CD4-positive, alpha-beta memory T cell (primary cell): ENCODE measurements around the gene VPS54. TPM values are rescaled to one million over a fixed set of nuclear protein-coding genes. Genes with fewer than 3 reads are reported as not detected.
A peak's percentile ranks its signal among the peaks of the same experiment; 100 is the strongest.

Source experiments
- CTCF ChIA-PET: fragments of 350-600 bp; sonication (Branson Sonifier 250); formaldehyde crosslinking; loops from one replicate; lab custom pipeline; 2021; ENCODE audit warnings: inconsistent platforms; ENCODE audit not compliant: partially characterized antibody; lab: Charles Lee
- POLR2A ChIA-PET: fragments of 350-600 bp; sonication (Branson Sonifier 250); formaldehyde crosslinking; loops from one replicate; lab custom pipeline; 2021; ENCODE audit not compliant: partially characterized antibody; lab: Charles Lee
- DNase-seq, 5 donors: peaks; one replicate each; pipeline versions ENCODE4 v3.0.0 to v3.0.0-alpha.2; 2020 to 2022; ENCODE audit warnings: mixed read lengths in 1 of 5
- H3K27ac ChIP-seq: one replicate; pipeline ENCODE4 v1.7.0; 2013; ENCODE audit warnings: low read depth, low read length
- H3K27me3 ChIP-seq: 2 replicates; pipeline ENCODE4 v1.7.0; 2013; ENCODE audit warnings: mild to moderate bottlenecking, low read length, moderate library complexity; ENCODE audit not compliant: insufficient read depth
- H3K36me3 ChIP-seq: 2 replicates; pipeline ENCODE4 v1.7.0; 2013; ENCODE audit warnings: mild to moderate bottlenecking, low read length, moderate library complexity; ENCODE audit not compliant: insufficient read depth
- H3K4me1 ChIP-seq: 2 replicates; pipeline ENCODE4 v1.7.0; 2013; ENCODE audit warnings: mild to moderate bottlenecking, low read length, moderate library complexity; ENCODE audit not compliant: insufficient read depth
- H3K4me3 ChIP-seq, 2 donors: one replicate each; pipeline ENCODE4 v1.7.0; 2013; ENCODE audit warnings: low read length in 2 of 2, mild to moderate bottlenecking in 1 of 2
- H3K9me3 ChIP-seq, 2 donors: one replicate each; pipeline ENCODE4 v1.7.0; 2013; ENCODE audit warnings: low read length in 2 of 2, control low read depth in 1 of 2; ENCODE audit not compliant: control insufficient read depth in 1 of 2
- H3K27ac Mint-ChIP-seq, 7 donors: one replicate each; pipeline ENCODE4 v1.8.0; 2020 to 2021; ENCODE audit warnings: mixed read lengths in 7 of 7, mild to moderate bottlenecking in 6 of 7, inconsistent platforms in 3 of 7, moderate library complexity in 3 of 7
- H3K27me3 Mint-ChIP-seq, 2 donors: one replicate each; pipeline ENCODE4 v1.8.0; 2020 to 2021; ENCODE audit warnings: mixed read lengths in 2 of 2
- H3K36me3 Mint-ChIP-seq, 2 donors: one replicate each; pipeline ENCODE4 v1.8.0; 2020 to 2021; ENCODE audit warnings: mixed read lengths in 2 of 2, inconsistent platforms in 1 of 2, mild to moderate bottlenecking in 1 of 2
- H3K4me1 Mint-ChIP-seq, 4 donors: one replicate each; pipeline ENCODE4 v1.8.0; 2020 to 2021; ENCODE audit warnings: mixed read lengths in 4 of 4, mild to moderate bottlenecking in 1 of 4
- H3K4me3 Mint-ChIP-seq, 8 donors: one replicate each; pipeline ENCODE4 v1.8.0; 2020 to 2021; ENCODE audit warnings: mixed read lengths in 8 of 8, mild to moderate bottlenecking in 7 of 8, moderate library complexity in 6 of 8, inconsistent platforms in 3 of 8
- H3K9me3 Mint-ChIP-seq, 8 donors: one replicate each; pipeline ENCODE4 v1.8.0; 2020 to 2021; ENCODE audit warnings: mixed read lengths in 8 of 8, mild to moderate bottlenecking in 5 of 8, inconsistent platforms in 3 of 8, moderate library complexity in 1 of 8
- intact Hi-C: fragments of 100-400 bp; cut with micrococcal nuclease; formaldehyde crosslinking; loops from one replicate; pipeline ENCODE4 v1.15.1; 2023
- polyA plus RNA-seq, 2 donors: library from polyadenylated mRNA; unstranded; fragments of 300-500 nt; fragmentation: Illumina TruSeq; gene quantifications; one replicate each; pipeline ENCODE4 v1.2.3, GENCODE V29; 2021
- total RNA-seq, 2 experiments: library from RNA; stranded (reverse); gene quantifications; one replicate each; pipeline ENCODE4 v1.2.3, GENCODE V29; 2021

VPS54 gene
- total RNA-seq = 10 to 100 TPM; 15.2 to 16.4 TPM
- polyA plus RNA-seq = 1 to 10 TPM; 4.0 to 9.1 TPM

DNA sequence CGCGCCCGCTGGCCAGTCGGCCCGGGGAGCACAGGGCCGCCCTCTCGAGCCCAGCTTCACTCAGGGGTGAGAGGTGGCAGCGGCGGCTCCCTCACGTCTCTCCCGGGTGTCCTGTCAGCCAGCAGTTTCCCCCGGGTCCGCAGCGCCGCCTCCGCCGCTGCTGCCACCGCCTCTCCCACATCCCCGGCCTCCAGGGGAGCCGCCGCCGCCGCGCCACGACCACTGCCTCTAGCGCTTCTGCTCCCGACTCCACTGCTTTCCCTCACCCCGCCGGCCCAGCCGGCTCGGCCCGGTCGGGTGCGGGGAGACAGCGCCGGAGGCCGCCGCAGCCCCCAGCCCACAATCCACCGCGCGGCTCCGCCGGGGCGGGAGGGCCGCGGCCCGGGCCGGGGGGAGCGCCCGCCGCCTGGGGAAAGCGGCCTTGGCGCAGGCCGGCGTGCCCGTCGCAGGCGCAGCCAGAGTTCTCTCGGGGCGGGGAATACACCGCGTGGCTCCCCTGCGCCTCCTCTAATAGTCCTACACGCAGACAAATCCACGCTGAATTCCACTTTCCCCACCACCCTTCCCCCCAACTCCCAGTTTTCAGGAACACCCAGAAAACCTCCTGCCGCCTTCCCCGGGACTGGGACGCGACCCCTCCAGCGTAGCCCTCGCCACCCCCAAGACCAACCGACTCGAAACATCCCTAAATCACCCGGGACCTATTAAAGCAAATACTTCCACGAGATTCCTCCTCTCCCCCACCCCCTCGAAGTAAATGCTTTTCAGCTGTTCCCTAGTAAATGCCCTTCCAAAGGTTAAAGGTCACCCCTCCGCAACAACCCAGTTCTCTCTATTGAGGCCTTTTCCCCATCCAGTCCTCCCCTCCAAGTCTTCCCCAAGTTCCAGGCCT lies at the start of gene VPS54:
VPS54 (minus strand) TSS at position 346 of the 892 bp plus-strand sequence. CDS start 35,429 bp downstream, outside the sequence.
- ChIA-PET POLR2A (interaction anchor here (0.6 to 2.8 kb wide), 11 partner anchors 14 to 504 kb away, joined by 3 to 10 read pairs (median 3); partner anchors contain the start of gene AFTPH), CTCF (interaction anchor here (0.7 to 1.5 kb wide), 4 partner anchors 10 to 307 kb away, joined by 3 to 5 read pairs (median 4); no protein-coding TSS in a partner anchor)
- H3K4me1 Mint-ChIP-seq = peaks cover 34 to 51% (median 42%) of the 10 kb centered on the region in 4 donors
- H3K9me3 Mint-ChIP-seq = no peaks in the 10 kb centered on the region
- peak within 1 kb of the TSS; percentile 98 to 99 (median 99) for H3K4me3 Mint-ChIP-seq
- H3K9me3 ChIP-seq = no peaks in the 10 kb centered on the region
- peak within 1 kb of the TSS; percentile 51 to 58 for H3K4me3 ChIP-seq
- peak within 1 kb of the TSS; percentile 72 for H3K27ac ChIP-seq
- peaks cover 0 to 11% of the 10 kb centered on the region in 2 donors for H3K36me3 Mint-ChIP-seq
- H3K27me3 Mint-ChIP-seq = no peaks in the 10 kb centered on the region
- peaks cover 55% of the 10 kb centered on the region for H3K4me1 ChIP-seq
- DNase-seq = peak; percentile 59 to 74 (median 63)
- peak within 1 kb of the TSS; percentile 94 to 99 (median 98) for H3K27ac Mint-ChIP-seq
- no peaks in the 10 kb centered on the region for H3K27me3 ChIP-seq
- no peaks in the 10 kb centered on the region for H3K36me3 ChIP-seq
- intact Hi-C loops = loop anchor here (1.0 to 5.0 kb wide), 2 partner anchors 124 to 177 kb away; partner anchors contain the start of gene UGP2

GRCh38 chr2:64067326-64067725 lies 48.1 kb upstream of the VPS54 start:
- Histone ChIP-seq H3K9me3 (no peaks in the 10 kb centered on the region), H3K27ac (no peak overlapping the region), H3K36me3 (no peaks in the 10 kb centered on the region), H3K4me3 (no peak overlapping the region), H3K27me3 (no peaks in the 10 kb centered on the region), H3K4me1 (peaks cover 19% of the 10 kb centered on the region)
- ChIA-PET CTCF (no interaction called here), POLR2A (no interaction called here)
- no peak overlapping the region for H3K27ac Mint-ChIP-seq
- no peaks in the 10 kb centered on the region for H3K9me3 Mint-ChIP-seq
- no peak for DNase-seq
- intact Hi-C loops = no loop called here
- peaks cover 14 to 29% (median 19%) of the 10 kb centered on the region in 4 donors for H3K4me1 Mint-ChIP-seq
- no peak overlapping the region for H3K4me3 Mint-ChIP-seq
- H3K27me3 Mint-ChIP-seq = no peaks in the 10 kb centered on the region
- no peaks in the 10 kb centered on the region for H3K36me3 Mint-ChIP-seq

- Histone ChIP-seq H3K4me1 (peaks cover 19% of the 10 kb centered on the region), H3K27me3 (no peaks in the 10 kb centered on the region), H3K27ac (no peak overlapping the region), H3K4me3 (no peak overlapping the region), H3K9me3 (no peaks in the 10 kb centered on the region), H3K36me3 (no peaks in the 10 kb centered on the region)
- ChIA-PET CTCF (interaction anchor here (1.8 to 1.9 kb wide), 2 partner anchors 16 to 263 kb away, joined by 8 to 9 read pairs; no protein-coding TSS in a partner anchor), POLR2A (no interaction called here)
- H3K4me1 Mint-ChIP-seq = peaks cover 14 to 30% (median 19%) of the 10 kb centered on the region in 4 donors
- H3K27ac Mint-ChIP-seq = peak overlapping the region in 4 of 7 donors; percentile 66 to 93 (median 86)
- peaks cover 0 to 2% (median 0%) of the 10 kb centered on the region in 8 donors for H3K9me3 Mint-ChIP-seq
- intact Hi-C loops = no loop called here
- no peaks in the 10 kb centered on the region for H3K27me3 Mint-ChIP-seq
- DNase-seq = no peak
- peak overlapping the region in 1 of 8 donors; percentile 18 for H3K4me3 Mint-ChIP-seq
- no peaks in the 10 kb centered on the region for H3K36me3 Mint-ChIP-seq
Measured at GRCh38 chr2:64065516-64065915, 46.3 kb upstream of the VPS54 start.

- H3K36me3 ChIP-seq = no peaks in the 10 kb centered on the region
- H3K4me3 Mint-ChIP-seq = peak overlapping the region in 2 of 8 donors; percentile 53
- intact Hi-C loops = no loop called here
- H3K36me3 Mint-ChIP-seq = no peaks in the 10 kb centered on the region
- H3K4me1 ChIP-seq = peaks cover 19% of the 10 kb centered on the region
- no peak for DNase-seq
- H3K27me3 ChIP-seq = no peaks in the 10 kb centered on the region
- peaks cover 14 to 30% (median 19%) of the 10 kb centered on the region in 4 donors for H3K4me1 Mint-ChIP-seq
- POLR2A ChIA-PET = interaction anchor here (1.3 kb wide), 1 partner anchor 12 kb away, joined by 3 read pairs; no protein-coding TSS in a partner anchor
- peak overlapping the region; percentile 57 to 88 (median 71) for H3K27ac Mint-ChIP-seq
- no peaks in the 10 kb centered on the region for H3K9me3 ChIP-seq
- H3K4me3 ChIP-seq = no peak overlapping the region
- H3K27ac ChIP-seq = no peak overlapping the region
- CTCF ChIA-PET = interaction anchor here (1.1 to 1.9 kb wide), 5 partner anchors 14 to 267 kb away, joined by 3 to 9 read pairs (median 4); no protein-coding TSS in a partner anchor
- no peaks in the 10 kb centered on the region for H3K27me3 Mint-ChIP-seq
- H3K9me3 Mint-ChIP-seq = peaks cover 0 to 2% (median 0%) of the 10 kb centered on the region in 8 donors
Measured at GRCh38 chr2:64063924-64064331, 44.7 kb upstream of the VPS54 start.

DNA sequence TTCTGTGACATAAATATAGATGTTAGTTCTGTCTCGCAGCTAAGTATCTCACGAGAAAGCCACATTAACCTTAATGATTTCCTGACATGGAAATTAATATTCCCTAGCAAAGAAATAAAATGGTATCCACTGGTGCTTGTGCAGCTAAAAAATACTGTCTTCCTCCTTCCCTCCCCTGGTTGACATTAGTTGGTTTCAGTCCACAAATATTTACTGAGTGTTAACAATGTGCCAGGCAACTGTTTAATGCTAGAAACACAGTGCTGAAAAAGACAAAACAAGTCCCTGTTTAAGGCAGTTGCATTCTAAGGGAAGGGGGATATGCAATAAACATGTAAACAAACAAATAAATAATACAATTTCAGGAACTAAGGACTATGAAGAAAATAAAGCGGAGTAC lies 44.2 kb upstream of the VPS54 start:
- no peak for DNase-seq
- Mint-ChIP-seq H3K9me3 (peaks cover 0 to 2% (median 0%) of the 10 kb centered on the region in 8 donors), H3K4me1 (peaks cover 14 to 30% (median 19%) of the 10 kb centered on the region in 4 donors), H3K36me3 (no peaks in the 10 kb centered on the region), H3K27ac (peak overlapping the region; percentile 26 to 88 (median 72)), H3K4me3 (peak overlapping the region in 1 of 8 donors; percentile 53), H3K27me3 (no peaks in the 10 kb centered on the region)
- Histone ChIP-seq H3K27me3 (no peaks in the 10 kb centered on the region), H3K4me3 (no peak overlapping the region), H3K36me3 (no peaks in the 10 kb centered on the region), H3K4me1 (peaks cover 19% of the 10 kb centered on the region), H3K27ac (no peak overlapping the region), H3K9me3 (no peaks in the 10 kb centered on the region)
- intact Hi-C loops = no loop called here
- ChIA-PET CTCF (interaction anchor here (1.0 to 1.8 kb wide), 3 partner anchors 263 to 425 kb away, joined by 3 to 4 read pairs (median 3); no protein-coding TSS in a partner anchor), POLR2A (interaction anchor here (1.3 kb wide), 1 partner anchor 11 kb away, joined by 3 read pairs; no protein-coding TSS in a partner anchor)

- H3K4me3 ChIP-seq = no peak overlapping the region
- H3K27me3 ChIP-seq = no peaks in the 10 kb centered on the region
- ChIA-PET CTCF (interaction anchor here (1.0 to 1.5 kb wide), 4 partner anchors 9 to 426 kb away, joined by 3 to 5 read pairs (median 4); no protein-coding TSS in a partner anchor), POLR2A (no interaction called here)
- Mint-ChIP-seq H3K27me3 (no peaks in the 10 kb centered on the region), H3K36me3 (no peaks in the 10 kb centered on the region), H3K4me1 (peaks cover 14 to 30% (median 19%) of the 10 kb centered on the region in 4 donors), H3K4me3 (no peak overlapping the region), H3K9me3 (peaks cover 0 to 2% (median 0%) of the 10 kb centered on the region in 8 donors), H3K27ac (peak overlapping the region in 6 of 7 donors; percentile 1 to 88 (median 64))
- H3K9me3 ChIP-seq = no peaks in the 10 kb centered on the region
- H3K36me3 ChIP-seq = no peaks in the 10 kb centered on the region
- peaks cover 19% of the 10 kb centered on the region for H3K4me1 ChIP-seq
- no peak overlapping the region for H3K27ac ChIP-seq
- no peak for DNase-seq
- intact Hi-C loops = no loop called here
Measured at GRCh38 chr2:64062840-64063239, 43.6 kb upstream of the VPS54 start.
